LNCAP (cell line): ENCODE results near the gene DNLZ.

ENCODE experiments used
- CTCF ChIP-seq: fragments of 450-650 bp; IDR thresholded peaks from 2 replicates; pipeline ENCODE4 v1.5.1; 2017; ENCODE audit warnings: mild to moderate bottlenecking

DNLZ gene

DNA sequence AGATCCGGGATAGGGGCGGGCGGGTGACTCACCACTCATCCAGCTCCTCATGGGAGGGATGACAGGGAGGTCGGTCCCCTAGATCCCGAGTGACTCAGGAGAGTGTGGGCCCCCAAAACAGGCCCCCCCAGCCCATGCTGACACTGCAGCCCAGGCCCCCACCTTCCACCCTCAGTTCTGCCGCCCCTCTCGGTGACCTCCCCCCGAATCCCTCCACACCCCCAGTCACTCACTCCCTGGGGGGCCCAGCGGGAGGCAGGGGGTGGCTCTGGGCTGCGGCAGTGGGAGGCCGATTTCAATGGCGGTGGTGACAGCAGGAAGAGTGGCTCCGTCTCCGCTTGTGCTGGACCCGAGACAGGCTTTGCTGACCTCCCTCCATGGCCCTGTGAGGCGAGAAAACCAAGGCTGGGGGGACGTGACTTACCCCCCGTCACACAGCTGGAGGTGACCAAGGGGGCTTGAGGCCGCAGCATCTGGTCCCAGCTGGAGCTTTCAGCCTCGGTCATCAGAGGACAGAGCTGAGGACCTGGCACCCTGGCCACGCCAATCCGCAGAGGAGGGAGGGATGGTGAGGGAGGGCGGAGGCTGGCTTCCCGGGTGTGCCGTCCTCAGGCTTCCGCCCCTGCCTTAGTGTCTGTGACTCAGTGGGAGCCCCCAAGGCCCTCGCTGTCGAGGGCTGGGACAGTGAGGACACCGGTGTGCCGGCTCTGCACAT is 27.2 kb downstream of the DNLZ start:
- no peak for TF ChIP-seq CTCF

GRCh38 chr9:136335296-136336155 is 28.0 kb downstream of the DNLZ start:
- TF ChIP-seq CTCF = no peak

DNA sequence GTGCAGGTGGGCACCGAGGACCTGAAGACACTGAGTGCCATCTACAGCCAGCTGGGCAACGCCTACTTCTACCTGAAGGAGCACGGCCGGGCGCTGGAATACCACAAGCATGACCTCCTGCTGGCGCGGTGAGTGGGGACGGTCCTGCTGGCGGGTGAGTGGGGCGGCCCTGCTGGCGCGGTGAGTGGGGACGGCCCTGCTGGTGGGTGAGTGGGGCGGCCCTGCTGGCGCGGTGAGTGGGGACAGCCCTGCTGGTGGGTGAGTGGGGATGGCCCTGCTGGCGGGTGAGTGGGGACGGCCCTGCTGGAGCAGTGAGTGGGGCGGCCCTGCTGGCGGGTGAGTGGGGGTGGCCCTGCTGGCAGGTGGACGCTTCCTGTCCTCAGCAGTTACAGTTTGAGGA is 29.0 kb downstream of the DNLZ start:
- TF ChIP-seq CTCF = no peak

GRCh38 chr9:136333486-136333885 is 30.1 kb downstream of the DNLZ start:
- no peak for TF ChIP-seq CTCF

GRCh38 chr9:136333045-136333444 is 30.5 kb downstream of the DNLZ start:
- TF ChIP-seq CTCF = no peak

DNA sequence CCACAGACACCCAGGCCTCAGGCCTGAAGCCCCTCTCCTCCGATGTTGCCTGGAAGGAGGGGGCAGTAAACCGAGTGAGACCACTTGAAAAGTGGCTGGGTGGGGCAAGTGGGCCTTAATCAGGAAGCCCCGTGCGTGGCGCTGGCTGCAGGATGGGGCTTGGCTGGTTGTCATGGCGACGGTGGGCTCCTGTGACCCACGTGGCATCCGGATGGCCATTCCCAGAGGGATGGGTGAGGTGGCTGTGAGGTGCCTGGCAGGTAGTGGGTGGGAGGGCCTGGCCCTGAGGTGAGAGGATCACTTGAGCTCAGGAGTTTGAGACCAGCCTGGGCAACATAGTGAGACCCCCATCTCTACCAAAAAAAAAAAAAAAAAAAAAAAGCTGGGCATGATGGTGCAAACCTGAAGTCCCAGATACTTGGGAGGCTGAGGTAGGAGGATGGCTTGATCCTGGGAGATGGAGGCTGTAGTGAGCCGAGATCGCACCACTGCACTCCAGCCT is 31.0 kb downstream of the DNLZ start:
- TF ChIP-seq CTCF = no peak

DNA sequence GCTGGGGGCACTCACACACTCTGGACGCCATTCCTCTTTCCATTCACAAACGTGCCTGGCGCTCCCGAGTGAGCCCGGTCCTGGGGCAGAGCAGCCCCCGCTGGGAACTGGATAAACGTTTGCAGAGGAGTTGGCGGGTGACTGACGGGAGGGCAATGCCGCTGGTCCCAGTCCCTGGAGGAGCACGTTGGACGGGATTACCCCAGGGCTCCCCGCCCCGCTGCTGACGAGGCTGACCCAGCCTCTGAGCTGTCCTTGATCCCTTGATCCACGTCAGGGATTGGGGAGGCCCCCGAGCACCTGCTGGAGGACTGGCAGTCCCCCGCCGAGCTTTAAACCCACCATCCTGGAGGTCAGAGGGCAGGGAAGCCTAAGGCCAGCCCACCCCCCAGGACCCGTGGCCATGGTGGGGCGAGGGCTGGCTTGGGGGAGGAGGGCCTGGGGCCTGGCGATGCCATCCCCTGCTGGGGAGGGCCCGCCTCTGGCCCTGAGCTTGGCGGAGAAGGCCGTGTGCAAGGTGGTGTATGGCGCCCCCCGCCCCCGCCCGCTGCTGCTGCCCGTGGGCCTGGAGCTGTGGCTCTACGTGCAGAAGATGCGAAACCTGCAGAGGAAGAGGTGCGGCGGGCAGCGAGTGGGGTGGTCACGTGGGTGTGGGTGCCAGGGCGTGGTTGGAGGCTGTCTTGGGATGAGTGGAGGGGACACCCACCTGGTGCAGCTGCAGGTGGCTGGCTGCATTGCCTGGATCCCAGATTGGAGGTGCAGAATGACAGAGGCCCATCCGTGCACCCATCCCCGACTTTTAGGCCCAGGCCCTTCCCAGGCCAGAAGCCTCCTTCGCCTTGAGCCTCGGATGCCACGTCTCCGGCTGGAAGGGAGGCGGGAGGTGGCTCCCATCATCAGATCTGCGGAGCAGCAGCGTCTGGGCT is 31.7 kb downstream of the DNLZ start:
- no peak for TF ChIP-seq CTCF
